ENCODE results near the gene ZSWIM6.
"Not testable (repeated sequence)": the region's sequence is repeated elsewhere in the genome, so short reads cannot be mapped to it uniquely, and the experiment has no call there.

ZSWIM6 gene

GRCh38 chr5:61409568-61409967, 77.5 kb downstream of the ZSWIM6 start:
- no peak for DNase-seq

DNA sequence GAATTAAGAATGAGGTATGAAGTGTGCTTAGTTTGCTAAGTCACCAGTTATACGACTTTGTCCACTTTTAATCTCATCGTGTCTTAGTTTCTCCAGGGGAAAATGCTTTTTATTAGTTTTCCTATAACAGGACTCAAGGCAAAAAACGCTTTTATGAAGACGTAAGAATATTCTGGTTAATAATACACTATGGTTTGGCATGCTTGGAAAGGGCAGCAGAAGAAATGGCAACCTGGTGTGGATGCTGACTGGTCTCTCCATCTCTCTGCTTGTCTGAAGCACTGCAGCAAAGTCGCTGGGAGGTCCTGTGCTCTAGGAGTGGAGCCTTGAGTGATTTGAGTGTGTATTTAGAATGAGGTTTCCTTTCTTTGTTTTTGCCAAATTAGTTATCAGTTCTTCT, 78.8 kb downstream of the ZSWIM6 start:
- DNase-seq = no peak

- no peak for DNase-seq
These were observed 80.3 kb downstream of the ZSWIM6 start for GRCh38 chr5:61412361-61412760.

DNA sequence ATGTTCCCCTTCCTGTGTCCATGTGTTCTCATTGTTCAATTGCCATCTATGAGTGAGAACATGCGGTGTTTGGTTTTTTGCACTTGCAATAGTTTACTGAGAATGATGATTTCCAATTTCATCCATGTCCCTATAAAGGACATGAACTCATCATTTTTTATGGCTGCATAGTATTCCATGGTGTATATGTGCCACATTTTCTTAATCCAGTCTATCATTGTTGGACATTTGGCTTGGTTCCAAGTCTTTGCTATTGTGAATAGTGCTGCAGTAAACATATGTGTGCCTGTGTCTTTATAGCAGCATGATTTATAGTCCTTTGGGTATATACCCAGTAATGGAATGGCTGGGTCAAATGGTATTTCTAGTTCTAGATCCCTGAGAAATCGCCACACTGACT, 81.1 kb downstream of the ZSWIM6 start:
- DNase-seq = not testable (repeated sequence)

GRCh38 chr5:61414806-61415205, 82.7 kb downstream of the ZSWIM6 start:
- no peak for DNase-seq

- DNase-seq = no peak
These were observed 84.0 kb downstream of the ZSWIM6 start for GRCh38 chr5:61416010-61416409.

DNA sequence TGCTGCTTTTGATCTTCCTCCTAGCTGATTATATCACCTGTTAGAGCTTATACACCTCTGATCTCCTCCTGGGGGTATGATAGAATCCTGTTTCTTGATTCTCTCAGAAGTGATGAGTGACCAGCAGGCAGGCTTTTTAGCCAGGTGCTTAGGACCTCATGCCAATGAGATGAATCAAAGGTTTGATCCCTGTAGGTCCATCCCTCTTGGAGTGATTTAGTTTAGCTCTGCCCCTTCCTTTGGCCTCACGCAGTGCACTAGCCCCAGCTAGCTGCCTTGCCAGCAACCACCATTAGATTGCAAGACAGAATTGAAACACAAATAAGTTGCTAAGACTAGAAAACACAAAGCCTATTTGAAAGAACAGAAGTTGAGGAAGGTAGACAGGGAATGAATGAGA, 84.4 kb downstream of the ZSWIM6 start:
- no peak for DNase-seq

DNA sequence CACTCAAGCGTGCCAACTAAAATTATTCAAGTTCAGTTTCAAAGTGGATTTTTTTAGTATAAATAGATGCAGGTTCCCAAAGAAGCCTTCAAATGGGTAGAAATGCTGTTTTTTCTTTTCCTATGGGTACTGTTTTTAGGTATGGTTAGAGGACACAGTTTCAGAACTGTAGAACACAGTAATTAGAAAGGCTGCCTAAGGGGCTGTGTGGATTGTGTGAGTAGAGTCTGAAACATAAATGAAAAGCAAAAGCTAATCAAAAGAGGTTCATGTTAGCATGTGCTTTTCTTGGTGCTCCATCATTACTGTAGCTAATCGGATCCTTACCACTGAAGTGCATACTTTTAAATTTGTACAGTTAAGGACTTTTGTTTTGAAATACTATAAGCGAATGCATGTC, 85.3 kb downstream of the ZSWIM6 start:
- no peak for DNase-seq

GRCh38 chr5:61417851-61418250, 85.8 kb downstream of the ZSWIM6 start:
- DNase-seq = no peak

DNA sequence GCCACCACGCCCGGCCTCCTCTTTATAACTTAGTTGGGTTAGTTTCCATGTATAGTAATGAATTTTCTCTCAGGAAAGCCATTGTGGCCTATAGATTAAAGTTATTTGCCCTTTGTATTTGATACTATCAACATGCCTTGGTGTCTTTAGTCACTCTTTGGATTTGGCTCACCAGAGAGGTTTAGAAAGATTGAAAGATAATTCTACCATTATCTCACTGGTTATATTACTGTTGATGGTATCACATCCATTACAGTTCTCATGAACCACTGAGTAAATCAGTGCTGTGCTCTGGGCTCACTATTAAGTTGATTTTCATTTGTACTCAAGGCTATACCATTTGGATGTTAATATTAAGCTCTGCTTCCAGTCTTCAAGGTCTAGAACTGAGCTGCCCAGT, 87.0 kb downstream of the ZSWIM6 start:
- no peak for DNase-seq

DNA sequence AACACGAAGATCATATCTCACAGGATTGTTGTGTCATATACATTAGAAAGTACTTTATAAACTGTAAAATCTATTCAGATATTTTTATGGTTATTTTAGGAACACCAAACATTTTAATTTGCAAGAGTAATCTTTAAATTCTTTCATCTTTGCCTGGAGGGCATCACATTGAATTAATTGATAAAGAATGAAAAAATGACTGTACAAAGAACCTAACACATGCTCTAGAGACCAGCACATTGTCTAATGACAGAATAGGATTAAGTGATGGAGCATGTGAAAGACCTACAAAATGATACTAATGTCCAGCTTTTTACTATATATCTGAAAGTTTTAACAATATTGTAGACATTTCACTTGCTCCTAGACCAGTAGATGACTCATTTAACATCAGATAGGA, 88.0 kb downstream of the ZSWIM6 start:
- DNase-seq = no peak

DNA sequence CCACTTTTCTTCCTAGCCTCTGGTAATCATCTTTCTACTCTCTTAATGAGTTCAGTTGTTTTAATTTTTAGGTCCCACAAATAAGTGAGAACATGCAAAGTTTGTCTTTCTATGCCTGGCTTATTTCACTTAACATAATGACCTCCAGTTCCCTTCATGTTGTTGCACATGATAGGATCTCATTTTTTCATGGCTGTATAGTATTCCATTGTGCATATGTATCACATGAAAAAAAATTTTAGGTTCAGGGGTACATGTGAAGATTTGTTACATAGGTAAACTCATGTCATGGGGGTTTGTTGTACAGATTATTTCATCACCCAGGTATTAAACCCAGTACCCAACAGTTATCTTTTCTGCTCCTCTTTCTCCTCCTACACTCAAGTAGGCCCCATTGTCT, 89.2 kb downstream of the ZSWIM6 start:
- DNase-seq = not testable (repeated sequence)

GRCh38 chr5:61423487-61424145, 91.6 kb downstream of the ZSWIM6 start:
- no peak for DNase-seq

- no peak for DNase-seq
These were observed 93.9 kb downstream of the ZSWIM6 start for GRCh38 chr5:61425918-61426317.

DNA sequence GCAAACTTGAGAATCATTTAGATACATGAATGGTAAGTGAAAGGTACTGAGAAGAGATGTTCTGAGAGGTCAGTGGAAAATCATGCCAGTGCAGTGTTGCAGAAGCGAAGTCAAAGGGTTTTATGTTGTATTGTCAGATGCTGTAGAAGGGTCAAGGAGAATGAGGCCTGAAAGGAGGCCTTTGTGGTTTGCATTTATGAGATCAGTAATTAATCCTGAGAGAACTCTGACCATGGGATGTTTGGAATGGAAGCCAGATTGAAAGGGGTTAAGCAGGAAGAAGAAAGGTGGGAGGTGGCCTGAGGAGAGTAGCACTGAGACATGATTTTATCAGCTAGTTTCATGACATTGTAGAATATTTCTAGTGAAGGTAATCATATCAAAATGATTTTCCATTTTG, 97.8 kb downstream of the ZSWIM6 start:
- no peak for DNase-seq

DNA sequence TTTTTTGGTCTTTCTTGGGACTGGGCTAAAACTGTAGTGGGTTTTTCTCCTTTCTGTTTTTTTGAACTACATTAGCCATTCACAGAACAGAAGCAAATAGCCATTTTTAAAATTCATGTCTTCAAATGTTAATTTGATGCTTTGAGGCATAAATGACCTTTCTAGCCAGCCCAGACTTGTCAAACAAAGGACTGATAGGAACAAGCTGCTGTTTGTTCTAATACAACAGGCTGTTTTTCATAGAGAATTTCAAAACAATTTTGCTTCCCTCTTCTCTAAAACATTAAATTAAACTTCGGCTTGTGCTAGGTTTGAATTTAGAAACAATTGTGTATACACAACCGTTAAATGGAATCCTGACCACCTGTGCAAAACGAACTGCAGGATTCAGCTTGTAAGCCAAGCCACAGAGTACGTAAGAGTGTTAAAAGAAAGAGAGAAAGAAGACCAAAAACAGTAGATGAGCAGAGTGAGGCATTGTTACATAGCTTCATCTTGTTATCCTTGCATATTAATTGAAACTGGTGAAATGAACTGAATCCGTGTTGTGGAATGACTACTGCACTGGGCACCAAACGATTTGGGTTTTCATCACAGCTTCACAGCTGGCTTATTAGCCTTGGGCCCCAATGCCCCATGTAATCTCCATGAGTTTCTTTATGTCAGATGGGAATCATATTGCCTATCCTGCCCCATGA, 100.0 kb downstream of the ZSWIM6 start:
- DNase-seq = no peak

DNA sequence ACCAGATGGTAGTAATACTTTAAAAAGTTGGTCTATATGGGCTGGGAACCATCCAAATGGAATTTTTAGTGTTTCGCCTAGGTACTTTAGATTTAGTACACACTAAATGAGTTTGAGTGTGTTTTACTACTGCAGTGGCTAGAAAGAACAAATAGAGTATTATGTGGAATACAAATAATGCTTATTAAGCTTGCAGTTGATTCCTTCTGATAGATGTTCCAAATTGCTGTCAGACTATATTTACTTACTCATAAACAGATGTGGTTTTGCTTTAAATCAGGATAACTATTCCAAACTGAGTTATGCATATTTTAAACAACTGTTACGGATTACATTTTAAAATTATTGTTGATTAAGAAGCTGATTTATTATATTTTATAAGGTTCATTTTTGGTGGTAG, 103.3 kb downstream of the ZSWIM6 start:
- no peak for DNase-seq

DNA sequence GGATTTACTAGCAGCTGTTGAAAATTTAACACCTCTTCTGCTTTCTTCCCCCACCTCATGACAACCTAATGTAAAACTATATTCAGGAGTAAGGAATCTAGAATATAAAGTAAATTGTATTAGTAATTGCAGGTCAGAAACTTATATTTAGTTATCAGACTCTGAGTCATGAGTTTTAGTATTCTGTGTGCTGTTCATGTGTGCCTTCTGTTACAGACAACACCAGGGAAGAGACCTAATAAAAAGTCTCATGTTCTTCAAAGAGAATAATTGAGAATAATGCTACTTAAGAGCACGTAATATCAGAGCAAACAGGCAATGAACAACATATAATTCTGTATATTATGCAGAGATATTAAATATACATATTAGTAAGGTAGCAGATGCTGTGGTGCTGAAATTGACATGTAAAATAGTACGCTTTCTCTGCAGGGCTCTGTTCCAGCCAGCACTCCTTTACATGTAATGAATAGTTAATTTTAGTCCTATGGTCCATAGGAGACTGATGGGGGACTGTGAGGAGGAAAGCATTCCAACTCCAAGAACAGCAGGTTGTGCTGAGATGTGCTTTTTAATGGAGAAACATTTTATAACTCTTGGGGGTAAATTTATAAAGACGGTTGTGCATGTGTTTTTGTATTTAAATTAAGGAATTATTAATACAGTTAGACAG, 106.4 kb downstream of the ZSWIM6 start:
- no peak for DNase-seq

GRCh38 chr5:61440086-61440485, 108.0 kb downstream of the ZSWIM6 start:
- no peak for DNase-seq

- no peak for DNase-seq
These were observed 108.5 kb downstream of the ZSWIM6 start for GRCh38 chr5:61440596-61440995.

- DNase-seq = no peak
These were observed 109.7 kb downstream of the ZSWIM6 start for GRCh38 chr5:61441742-61442141.

DNA sequence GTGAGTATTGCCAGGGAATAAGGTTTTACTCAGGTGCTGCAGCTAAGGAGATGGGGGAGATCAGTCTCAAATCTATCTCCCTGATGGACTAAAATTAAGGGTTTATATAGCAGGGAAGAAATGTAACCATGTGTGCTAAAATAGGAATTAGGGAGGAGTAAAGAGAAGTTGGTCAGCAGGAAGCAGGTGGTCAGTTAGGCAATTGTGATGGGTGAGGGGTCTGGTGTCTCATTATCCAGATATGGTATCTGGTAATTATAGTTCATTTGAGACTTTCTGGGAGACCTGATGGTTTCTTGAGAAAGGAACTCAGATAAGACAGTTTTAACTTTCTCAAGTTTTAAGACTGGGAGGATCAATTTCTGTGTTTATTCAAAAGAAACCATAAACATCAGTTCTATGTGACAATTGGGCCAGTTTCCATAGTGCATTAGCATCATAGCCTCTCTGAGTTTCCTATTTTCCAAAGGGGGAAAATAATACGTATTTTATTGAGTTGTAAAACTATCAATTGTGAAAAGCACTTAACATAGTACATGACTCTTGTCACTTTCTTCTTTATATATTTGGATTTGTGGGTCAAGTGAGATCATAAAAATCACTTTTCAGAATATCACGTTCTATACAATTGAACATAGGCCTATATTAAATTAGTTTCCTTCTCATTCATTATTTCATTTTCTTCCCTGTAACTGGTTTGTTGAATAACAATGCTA, 115.9 kb downstream of the ZSWIM6 start:
- DNase-seq = no peak

- DNase-seq = no peak
These were observed 117.9 kb downstream of the ZSWIM6 start for GRCh38 chr5:61449804-61450492.

All from activated CD4-positive, alpha-beta T cell treated with anti-CD3 and anti-CD28 coated beads, Interleukin-2, Interleukin-6, amounts not matched to agents 100 ng/mL and 50 ng/mL, durations not matched to agents 16 hours and 8 hours (primary cell).